ENCODE measurements around the gene DCAF6.
A peak's percentile ranks its signal among the peaks of the same experiment; 100 is the strongest.

The DCAF6 gene

GRCh38 chr1:167973832-167974231 is 37.3 kb downstream of the DCAF6 start:
- DNase-seq, result no peak

DNA sequence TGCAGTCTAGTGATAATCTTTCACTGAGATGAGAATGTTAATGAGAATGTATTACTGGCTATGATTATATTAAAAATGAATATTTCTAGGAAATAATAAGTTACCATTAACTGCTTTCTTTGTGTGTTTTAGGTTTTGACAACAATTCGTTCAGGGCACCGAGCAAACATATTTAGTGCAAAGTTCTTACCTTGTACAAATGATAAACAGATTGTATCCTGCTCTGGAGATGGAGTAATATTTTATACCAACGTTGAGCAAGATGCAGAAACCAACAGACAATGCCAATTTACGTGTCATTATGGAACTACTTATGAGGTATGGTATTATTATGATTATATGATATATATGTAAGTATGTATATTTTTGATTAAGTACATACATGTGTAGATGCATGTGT is 38.2 kb downstream of the DCAF6 start:
- no peak for DNase-seq

DNA sequence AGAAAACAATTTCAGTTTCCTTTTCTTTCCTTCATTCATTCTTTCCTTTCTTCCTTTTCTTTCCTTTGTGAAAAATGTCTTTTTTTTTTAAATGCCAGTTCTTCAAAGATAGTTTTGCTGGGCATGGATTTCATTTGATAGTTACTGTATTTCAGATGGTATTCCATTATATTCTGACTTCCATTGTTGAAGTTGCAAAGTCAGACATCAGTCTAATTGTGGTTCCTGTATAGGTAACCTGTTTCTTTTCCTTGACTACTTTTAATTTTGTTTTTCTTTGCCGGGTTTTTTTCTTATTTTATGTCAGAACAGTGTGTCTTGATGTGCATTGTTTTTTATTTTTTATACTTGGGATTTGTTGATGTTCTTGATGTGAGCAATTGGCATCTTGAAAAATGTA is 40.8 kb downstream of the DCAF6 start:
- DNase-seq, result no peak

- DNase-seq, result no peak
These were observed 45.5 kb downstream of the DCAF6 start for GRCh38 chr1:167981933-167982332.

GRCh38 chr1:167983797-167984420 is 47.4 kb downstream of the DCAF6 start:
- DNase-seq, result no peak

GRCh38 chr1:167984886-167985489 is 48.5 kb downstream of the DCAF6 start:
- peak in 1 of 2 donors; percentile 2 for DNase-seq

DNA sequence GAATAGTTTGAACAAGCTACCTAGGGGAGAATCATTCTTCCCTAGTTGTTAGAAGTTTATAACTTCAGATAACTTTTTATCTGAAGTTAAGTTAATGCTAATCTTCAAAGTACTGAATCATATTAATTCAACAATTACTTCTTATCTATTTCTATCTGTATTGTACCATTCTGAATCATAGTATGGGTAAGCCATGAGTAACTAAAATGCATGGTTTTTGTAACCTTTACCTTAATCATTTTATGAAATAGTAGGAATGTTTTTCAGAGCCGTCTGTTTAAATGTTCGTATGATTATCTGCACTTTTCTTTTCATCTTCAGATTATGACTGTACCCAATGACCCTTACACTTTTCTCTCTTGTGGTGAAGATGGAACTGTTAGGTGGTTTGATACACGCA is 50.7 kb downstream of the DCAF6 start:
- DNase-seq, result no peak

DNA sequence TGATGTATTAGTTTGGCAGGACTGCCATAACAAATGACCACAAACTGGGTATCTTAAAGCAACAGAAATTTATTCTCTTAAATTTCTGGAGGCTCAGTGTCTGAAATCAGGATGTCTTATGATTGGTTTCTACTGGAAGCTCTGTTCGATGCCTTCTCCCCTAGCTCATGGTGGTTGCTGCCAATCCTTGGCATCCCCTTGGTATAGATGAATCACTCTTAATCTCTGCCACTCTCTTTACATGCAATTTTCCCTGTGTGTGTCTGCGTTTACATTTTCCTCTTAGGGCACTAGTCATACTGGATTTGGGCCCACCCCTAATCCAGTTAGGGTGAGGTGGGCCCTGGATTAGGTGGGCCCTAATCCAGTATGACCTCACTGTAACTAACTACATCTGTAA is 55.1 kb downstream of the DCAF6 start:
- DNase-seq, result no peak

DNA sequence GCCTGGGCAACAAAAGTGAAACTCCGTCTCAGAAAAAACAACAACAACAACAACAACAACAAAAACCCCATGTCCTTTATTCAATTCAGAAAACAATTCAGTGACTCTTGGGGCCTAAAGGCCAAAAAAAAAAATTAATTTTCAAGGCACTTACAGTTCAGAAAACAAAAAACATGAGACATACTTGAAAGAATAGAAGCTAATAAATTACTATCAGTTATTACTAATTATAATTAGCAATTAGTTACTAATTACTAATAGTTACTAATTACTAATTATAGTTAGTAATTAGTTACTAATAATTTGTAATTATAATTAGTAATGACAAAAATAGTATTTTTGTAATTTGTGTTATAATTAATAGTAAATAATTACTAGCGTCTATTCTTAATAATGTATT is 57.2 kb downstream of the DCAF6 start:
- DNase-seq, result no peak

DNA sequence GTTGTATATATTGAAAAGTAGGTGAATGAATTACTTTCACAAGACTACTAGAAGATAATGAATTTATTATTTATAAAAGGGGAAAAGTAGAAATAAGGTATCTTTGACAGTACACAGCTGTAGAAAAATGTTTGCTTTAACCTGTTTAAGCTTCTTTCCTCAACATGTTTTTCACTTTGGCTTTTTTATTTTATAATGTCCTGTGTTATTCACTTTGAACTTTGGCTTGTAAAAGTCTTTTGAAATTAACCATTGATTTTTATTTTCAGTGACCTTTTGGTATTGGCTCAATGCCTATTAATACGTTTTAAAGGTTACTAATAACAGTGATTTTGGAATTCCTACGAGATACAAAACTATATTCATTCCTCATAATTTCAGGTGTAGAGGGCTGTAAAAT is 58.1 kb downstream of the DCAF6 start:
- DNase-seq, result no peak

- DNase-seq, result no peak
These were observed 58.6 kb downstream of the DCAF6 start for GRCh38 chr1:167995038-167995437.

- no peak for DNase-seq
These were observed 59.8 kb downstream of the DCAF6 start for GRCh38 chr1:167996266-167996665.

GRCh38 chr1:167997037-167997575 is 60.6 kb downstream of the DCAF6 start:
- DNase-seq, result no peak

GRCh38 chr1:167999877-168000276 is 63.4 kb downstream of the DCAF6 start:
- no peak for DNase-seq

- no peak for DNase-seq
These were observed 64.2 kb downstream of the DCAF6 start for GRCh38 chr1:168000656-168001055.

DNA sequence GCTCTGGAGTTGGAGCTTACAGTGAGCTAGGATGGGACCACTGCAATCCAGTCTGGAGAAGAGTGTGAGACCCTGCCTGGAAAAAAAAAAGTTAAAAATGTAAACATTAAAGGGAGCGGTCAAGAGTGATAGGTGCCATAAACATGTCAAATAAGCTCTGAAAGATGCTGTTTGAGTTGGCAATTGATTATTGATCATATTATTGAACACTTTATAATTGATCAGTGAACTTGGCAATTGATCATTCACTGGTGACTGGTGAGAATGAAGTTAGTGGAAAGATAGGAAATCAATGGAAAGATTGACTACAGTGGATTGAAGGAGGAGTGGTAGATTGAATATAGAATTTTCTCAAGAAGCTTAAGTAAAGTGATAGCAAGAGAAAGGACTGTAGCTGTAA is 64.7 kb downstream of the DCAF6 start:
- no peak for DNase-seq

DNA sequence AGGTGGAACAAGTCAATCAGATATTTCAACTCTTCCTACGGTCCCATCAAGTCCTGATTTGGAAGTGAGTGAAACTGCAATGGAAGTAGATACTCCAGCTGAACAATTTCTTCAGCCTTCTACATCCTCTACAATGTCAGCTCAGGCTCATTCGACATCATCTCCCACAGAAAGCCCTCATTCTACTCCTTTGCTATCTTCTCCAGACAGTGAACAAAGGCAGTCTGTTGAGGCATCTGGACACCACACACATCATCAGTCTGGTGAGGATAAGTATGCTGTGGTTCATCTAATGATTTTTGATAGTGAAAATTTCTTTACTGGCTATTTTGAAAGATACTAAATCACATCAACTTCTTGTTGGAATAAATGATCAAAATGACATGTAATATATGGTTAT is 68.0 kb downstream of the DCAF6 start:
- DNase-seq, result no peak

DNA sequence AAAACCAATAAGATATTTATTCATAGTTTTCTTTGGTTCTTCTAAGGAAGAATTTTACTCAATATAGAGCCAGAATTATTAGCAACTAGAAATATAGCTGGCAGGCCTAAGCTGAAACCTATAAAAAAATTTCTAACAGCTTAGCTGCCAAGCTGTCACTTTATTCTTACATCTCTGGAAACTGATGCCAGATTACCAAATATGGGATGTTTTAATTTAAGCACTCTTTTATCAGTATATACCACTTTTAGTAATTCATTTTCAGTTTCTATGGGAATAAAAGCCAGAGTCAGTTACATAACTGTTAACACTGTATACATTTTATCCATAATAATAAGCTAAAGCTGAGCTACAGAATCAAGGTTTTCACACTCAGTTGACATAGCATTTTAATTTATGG is 69.0 kb downstream of the DCAF6 start:
- DNase-seq, result no peak

- DNase-seq, result no peak
These were observed 71.2 kb downstream of the DCAF6 start for GRCh38 chr1:168007691-168008090.

DNA sequence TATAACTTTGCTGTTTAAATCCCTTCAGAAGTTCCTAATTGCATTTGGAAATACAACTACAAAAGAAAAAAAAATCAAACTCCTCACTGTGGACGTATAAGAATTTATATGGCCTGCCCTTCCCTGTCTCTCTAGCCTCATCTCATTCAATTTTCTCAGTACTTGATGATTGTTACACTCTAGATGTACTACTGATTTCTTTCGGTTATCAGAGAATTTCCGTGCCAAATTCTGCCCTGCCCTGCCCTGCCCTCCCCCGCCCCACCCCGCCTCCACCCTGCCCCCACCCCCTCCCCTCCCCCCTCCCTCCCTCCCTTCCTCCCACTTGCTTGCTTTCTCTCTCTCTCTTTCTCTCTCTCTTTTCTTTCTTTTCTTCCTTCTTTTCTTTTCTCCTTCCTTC is 72.1 kb downstream of the DCAF6 start:
- no peak for DNase-seq

DNA sequence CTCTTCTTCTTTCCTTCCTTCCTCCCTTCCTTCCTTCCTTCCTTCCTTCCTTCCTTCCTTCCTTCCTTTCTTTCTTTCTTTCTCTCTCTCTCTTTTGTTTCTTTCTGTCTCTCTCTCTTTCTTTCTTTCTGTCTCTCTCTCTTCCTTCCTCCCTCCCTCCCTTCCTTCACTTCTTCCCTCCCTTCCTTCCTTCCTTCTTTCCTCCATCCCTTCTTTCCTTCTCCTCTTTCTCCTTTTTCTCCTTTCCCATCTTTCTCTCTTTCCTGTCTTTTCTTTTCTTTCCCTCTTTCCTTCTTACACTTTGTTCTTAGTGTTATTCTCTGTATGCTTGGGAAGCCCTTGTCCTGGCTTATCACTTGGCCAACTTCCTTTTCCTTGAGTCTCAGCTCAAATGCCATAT is 72.8 kb downstream of the DCAF6 start:
- no peak for DNase-seq

DNA sequence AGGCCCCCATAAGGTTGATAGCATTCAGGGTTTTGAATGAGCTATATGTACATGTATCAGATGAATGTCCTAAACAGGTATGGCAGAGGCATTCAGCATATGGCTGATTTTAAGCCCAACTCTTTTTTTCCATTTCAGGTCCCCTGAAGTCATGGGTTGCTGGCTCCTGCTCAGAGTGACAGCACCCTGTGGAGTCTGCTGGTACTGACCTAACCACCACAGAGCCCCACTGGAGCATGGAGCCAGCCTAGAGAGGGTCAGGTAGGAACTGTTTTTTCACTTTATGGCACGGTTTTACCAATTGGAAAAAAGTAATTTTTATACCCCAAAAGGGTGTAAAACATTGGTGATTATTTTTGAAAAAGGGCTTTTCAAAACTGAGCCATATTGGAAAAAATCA is 82.9 kb downstream of the DCAF6 start:
- no peak for DNase-seq

- no peak for DNase-seq
These were observed 94.7 kb downstream of the DCAF6 start for GRCh38 chr1:168031198-168031597.

- no peak for DNase-seq
These were observed 95.1 kb downstream of the DCAF6 start for GRCh38 chr1:168031627-168032026.

DNA sequence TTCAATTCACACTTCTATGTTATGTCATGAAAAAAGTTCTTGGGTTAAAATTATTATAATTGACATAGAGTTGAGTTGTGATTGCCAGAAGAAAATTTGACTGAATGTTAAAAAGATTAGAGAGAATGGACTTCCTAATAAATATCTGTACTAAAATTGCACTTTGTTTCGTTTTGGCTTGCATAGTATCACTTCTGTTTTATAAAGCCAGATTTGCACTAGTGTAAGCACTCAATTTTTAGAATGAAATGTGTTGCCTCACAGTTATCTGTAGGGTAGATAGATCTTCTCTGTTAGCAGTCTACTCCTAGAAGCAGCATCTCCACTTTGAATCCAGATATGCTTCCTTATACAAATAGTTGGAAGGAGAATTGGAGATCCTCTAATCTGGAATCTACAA is 95.5 kb downstream of the DCAF6 start:
- no peak for DNase-seq

All from CD4-positive, alpha-beta T cell treated with Interleukin-4 for 1 hour (primary cell).